ENCODE measurements around the gene MICB.

Gene MICB

DNA sequence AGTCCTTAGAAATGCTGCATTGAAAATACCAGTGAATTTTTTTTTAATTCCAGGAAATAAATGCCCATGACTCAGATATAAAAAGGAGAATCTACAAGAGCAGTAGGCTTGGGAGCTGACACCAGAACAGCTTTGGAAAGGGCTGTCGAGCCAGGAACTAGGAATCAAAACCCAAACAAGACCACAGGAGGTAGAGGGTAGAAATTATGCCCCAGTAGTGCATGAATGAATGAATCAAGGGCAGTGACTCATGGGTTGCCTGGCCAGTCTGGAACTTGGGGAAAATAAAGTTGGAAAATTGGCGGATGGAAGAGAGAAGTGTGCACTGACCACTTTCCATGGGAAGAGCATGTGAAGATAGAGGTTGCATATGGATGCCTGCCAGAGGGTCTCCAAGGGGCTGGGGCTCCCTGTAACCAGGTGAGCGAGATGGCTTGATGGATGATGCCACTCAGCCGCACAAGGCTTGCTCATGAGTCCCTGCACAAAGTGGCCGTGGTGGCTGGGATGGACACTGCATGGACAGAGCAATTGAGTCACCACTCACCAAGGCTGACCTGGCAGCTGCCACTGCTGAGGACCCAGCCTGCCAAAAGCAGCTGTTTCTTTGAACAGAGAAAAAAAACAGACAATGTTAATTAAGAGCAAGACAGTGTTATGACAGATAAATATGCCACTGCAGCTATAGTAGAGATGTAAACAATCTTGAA is 15.7 kb downstream of the MICB start:
- no peak for DNase-seq

DNA sequence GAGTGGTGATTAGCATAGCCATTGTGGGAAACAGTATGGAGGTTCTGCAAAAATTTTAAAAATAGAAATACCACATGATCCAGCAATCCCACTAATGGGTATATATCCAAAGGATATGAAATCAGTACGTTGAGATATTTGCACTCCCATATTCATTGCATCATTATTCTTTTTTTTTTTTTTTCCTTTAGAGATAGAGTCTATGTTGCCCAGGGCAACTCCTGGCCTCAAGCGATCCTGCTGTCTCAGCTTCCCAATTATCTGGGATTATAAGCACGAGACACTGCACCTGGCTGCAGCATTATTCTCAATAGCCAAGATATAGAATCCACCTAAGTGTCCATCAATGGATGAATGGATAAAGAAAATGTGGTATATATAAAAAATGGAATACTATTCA is 23.9 kb downstream of the MICB start:
- no peak for DNase-seq

GRCh38 chr6:31525553-31525931 is 27.6 kb downstream of the MICB start:
- no peak for DNase-seq

DNA sequence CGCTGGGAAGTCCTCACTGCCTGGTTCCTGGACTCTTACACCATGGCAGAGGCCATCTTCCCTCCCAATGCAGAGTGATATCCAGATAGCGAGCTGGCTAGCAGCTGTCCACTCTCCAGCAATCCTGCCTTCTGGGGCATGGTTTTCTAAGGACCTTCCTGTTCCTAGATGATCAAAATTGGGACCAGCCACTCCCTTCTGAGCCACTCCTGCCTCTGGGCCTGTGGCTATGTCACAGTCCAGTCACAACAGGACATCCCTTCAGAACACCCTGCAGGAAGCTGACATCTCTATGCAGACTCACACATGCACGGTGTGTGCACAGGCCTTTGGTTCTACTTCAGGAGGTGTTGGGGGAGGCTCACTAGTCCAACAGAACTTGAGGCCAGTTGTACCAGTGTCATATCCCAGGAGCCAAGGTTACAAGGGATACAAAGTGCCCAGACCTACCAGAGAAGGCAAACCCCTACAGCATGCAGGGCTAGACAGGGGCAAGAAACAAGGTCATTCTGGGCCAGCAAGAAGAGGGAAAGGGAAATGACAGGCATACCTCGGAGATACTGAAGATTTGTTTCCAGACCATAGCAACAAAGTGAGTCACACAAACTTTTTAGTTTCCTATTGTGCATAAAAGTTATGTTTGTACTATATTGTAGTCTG is 28.1 kb downstream of the MICB start:
- DNase-seq, result no peak

GRCh38 chr6:31528307-31528777 is 30.4 kb downstream of the MICB start:
- no peak for DNase-seq

DNA sequence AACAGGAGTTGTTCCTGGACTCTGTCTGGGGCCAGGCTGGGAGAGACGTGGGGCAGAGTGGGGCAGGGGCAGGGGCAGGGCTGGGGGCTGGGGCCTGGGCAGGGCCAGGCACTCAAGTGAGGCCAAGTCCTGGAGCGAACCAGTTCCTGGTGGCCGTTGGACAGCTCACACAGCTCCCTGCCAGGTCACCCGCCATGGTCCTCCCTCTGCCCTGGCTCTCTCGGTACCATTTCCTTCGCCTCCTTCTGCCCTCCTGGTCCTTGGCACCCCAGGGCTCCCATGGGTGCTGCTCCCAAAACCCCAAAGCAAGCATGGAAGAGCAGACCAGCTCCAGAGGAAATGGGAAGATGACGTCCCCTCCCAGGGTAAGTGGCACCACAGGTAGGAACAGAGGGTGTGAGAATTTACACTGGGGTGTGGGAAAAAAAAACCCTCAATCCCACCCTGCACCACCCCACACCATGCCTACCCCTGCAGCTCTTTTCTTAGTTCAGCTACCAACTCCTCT is 30.9 kb downstream of the MICB start, which contains the start of gene MCCD1:
Gene MCCD1, plus strand, starts transcription at position 142 of the 508 bp plus-strand sequence. Its CDS starts 53 bp downstream, at position 195.
- no peak for DNase-seq

DNA sequence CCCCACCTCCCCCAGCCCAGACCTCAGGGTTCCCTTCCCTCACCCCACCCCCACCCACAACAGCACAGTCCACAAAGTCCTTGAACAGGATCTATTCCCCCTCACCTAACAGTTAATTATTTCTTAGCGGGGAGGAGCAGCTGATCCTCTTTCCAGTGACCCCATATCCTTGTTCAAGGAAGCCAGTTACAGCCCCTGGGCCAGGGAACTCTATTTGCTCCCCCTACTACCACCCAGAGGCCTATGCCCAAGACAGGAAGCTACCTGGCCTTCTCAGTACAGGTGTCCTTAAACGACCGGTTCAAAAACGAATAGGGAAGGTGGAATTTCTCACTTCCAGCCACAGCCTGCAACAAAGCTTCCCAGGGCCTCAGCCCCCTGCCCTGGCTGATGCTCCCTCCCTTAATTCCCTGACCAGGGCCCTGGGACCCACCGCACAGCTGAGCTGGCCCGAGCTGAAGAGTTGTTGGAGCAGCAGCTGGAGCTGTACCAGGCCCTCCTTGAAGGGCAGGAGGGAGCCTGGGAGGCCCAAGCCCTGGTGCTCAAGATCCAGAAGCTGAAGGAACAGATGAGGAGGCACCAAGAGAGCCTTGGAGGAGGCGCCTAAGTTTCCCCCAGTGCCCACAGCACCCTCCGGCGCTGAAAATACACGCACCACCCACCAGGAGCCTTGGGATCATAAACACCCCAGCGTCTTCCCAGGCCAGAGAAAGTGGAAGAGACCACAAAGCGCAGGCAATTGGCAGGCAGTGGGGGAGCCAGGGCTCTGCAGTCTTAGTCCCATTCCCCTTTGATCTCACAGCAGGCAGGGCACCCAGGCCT is 31.6 kb downstream of the MICB start:
- no peak for DNase-seq

- no peak for DNase-seq
Observed at GRCh38 chr6:31530659-31531058, 32.7 kb downstream of the MICB start.

GRCh38 chr6:31531162-31531561 is 33.2 kb downstream of the MICB start:
- no peak for DNase-seq

DNA sequence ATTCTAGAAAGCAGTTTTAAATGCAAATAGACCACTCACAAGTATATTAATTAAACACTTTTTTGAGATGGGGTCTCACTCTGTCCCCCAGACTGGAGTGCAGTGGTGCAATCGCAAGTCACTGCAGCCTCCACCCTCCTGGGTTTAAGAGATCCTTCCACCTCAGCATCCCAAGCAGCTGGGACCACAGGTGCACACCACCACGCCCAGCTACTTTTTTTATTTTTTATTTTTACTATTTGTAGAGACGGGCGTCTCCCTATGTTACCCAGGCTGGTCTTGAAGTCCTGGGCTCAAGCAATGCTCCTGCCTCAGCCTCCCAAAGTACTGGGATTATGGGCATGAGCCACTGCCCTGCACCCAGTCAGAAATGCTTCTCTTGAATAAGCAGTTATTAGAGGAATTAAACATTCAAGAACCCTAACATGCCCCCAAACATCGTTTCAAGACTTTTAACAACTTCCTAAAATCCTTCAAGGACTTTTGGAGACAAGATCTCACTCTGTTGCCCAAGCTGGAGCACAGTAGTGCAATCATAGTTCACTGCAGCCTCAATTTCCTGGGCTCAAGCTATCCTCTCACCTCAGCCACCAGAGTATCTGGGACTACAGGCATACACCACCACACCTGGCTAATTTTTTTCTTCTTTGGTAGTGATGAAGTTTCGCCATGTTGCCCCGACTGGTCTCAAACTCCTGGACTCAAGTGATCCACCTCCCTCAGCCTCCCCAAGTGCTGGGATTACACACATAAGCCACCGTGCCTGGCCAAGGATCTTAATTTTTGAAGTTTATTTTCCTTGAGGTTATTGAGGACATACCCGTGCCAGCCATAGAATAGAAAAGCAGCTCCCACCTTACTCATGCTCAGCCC is 34.1 kb downstream of the MICB start:
- no peak for DNase-seq

- DNase-seq, result no peak
Observed at GRCh38 chr6:31532644-31533454, 34.9 kb downstream of the MICB start.

GRCh38 chr6:31533455-31533841 is 35.5 kb downstream of the MICB start:
- no peak for DNase-seq

GRCh38 chr6:31534011-31534410 is 36.1 kb downstream of the MICB start:
- DNase-seq, result no peak

DNA sequence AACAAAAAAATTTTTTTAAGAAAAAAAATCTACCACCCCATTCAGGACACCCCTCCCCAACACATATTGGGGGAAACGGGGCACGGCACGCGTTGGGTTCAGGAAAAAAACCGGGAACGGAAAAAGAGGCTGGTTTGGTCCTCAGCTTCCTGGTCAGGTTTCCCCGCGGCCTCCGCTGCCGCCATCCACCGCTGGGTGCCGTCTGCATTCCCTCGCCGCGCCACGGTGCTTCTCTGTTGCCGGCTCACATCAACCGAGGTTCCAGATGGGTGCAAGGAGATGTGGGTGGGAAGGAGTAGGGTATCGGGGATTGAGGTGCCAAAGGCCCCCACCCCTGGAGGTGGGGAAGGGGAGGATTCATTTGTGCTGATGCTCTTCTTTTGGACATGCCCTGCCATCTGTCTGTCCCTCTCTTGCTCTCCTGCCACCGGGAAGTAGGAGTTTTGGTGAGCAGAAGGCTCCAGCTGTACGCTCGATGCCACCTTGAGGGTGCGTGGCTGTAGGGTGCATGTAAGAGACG is 36.6 kb downstream of the MICB start:
- no peak for DNase-seq

DNA sequence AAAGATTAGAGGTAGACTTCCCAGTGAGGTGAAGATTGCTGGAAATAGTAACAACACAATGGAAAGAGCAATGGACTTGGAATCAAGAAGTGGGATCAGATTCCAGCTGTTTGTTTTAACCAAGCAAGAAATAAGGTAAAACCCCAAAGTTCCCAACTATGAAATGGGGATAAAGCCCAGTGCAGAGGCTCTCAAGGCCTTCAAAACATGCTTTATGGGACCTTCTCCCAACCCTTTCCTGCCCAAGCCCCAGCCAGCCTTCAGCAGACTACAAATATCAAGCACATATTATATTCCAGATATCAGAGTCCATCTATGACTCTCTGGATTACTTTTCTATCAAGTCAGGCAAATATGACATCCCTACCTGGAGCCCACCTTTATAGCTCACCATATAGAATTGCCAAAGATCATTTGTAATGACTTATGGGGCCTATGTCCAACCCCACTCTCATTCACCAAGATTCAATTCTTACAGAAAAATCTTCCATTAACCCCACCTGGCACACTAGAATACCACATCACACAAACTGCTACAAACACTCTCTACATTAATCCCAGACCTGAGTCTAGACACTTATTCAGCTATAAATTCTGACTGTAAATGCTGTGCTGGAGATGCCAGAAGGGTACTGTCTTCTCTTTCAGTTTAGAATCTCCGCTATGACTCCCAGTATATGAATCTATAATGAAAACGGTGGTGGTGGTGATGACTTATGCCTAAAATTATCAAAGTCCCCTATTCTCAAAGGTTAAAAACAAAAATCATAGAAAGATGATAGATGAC is 37.8 kb downstream of the MICB start:
- no peak for DNase-seq

DNA sequence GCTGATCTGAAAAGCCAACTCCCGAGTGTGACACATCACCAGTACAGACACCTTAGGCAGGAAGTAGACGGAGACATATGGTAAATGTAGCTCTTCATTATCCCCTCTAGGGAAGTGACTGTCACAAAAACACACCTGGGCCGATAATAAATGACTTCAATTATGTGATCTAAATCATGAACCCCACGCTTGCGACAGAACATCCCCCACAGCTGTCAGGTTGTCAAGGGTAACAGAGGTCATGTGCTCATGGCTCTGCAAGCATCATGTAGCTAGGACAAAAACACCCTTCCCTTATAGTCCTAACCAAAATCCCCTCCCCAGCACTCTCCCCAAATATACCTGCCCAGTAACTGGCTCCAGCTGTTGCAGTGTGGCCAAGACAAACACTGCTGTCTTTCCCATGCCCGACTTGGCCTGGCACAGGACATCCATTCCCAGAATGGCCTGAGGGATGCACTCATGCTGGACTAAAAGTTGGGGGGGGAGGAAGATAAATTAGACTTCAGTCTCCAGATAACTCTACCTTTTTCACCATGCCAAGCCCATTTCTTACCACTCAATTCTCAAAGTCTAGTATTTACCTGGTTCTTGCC is 41.0 kb downstream of the MICB start:
- DNase-seq, result no peak

- no peak for DNase-seq
Observed at GRCh38 chr6:31540640-31541039, 42.7 kb downstream of the MICB start.

DNA sequence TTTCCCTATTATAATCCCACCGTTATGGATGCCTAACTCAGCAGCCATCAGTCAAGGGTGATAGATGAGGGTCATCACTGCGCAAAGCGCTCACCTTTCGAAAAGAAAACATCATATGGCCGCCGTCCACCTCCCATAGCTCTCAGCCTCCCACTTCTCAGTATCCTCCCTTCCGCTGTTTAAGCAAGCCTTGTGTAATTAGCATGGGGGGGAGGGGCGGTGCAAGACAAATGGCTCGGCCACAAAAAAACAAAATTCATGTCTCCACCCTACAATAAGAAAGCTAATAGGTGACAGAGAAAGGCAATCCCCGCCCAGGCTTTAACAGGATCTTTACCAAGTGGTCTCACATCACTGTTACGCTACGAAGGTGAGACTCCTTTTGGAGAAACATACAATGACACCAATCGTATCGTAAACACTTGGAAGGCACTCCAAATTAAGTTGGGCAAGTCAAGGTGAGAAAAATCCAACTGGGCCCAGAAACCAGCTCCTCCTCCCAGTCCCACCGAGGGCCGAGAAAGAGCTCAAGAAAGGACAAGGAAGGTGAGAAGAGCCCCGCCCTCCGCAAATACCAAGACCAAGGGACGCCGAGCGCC is 43.2 kb downstream of the MICB start:
- peak; percentile 69 for DNase-seq

DNA sequence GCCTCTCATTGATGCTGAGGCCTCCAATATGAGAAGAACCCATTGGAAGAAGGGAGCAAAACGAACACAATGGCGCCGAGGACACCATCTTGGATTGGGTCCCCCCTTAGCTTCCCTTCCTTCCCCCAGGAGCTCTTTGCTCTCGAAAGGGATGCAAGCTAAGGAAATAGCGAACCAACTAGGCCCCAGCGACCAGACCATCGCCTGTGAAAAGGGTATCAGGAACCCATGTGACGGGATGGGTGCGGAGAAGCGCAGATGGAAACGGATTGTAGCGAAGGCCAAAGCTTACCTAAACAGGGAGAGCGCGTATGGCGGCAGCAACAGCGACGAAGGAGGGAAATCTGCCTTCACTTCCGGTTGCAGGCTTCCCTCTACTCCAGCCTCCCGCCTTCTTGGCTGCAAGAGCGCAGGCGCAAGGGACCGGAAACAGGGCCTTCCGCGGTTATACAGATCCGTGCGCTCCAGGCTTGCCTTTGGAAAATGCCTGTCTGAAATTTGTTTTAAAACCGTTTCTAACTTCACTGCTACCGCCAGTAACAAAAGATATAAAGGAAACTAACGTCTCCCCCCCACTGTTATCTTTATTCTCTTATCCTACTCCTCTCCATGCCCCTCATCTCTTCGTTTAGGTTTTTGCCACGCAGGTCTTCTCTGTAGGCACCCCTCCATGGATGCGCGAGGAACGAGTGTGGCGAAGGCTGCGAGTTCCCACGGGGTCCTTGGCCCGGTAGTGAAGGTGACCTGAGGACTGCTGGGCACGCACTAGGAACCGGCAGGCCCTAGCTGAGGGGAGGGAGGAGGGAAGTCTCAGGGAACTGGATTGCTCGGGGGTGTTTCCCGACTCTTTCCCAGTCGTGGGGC is 43.9 kb downstream of the MICB start, which contains the start of gene DDX39B:
Gene DDX39B, minus strand, starts transcription at position 346 of the 864 bp plus-strand sequence. CDS start 1,471 bp downstream, outside the sequence.
- DNase-seq, result peak; percentile 97

Data from DMS79 treated with DMSO at 0.1 percent for 48 hours (cell line).